Measurements from ENCODE around the gene KLRK1.

DNA sequence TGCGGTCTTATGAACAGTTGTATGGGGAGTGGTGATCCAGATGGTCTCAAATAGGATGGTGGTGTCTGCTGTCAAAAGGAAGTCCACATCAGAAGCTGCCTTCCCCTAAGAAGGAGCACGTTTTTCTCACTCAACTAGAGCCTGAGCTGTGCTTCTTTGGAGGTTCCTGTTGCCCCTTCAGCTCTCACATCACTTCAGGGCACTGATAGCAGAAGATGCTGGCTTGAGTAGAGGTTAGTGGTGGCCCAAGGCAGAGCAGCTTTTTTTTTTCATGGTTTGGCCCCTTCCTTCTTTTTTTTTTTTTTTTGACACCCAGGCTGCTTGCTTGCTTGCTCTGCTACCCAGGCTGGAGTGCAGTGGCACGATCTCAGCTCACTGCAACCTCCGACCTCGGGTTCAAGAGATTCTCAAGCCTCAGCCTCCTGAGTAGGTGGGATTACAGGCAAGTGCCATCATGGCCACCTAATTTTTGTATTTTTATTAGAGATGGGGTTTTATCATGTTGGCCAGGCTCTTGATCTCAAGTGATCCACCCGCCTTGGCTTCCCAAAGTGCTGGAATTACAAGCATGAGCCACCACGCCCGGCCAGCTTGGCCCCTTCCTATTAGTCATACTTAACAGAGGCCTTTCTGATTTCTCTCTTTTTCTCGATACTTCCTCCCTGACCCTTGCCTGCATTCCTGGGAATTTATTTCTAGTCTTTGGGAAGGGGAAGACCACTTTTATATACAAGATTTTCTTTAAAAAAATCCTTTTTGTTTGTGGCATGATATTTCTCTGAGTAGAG, 50.6 kb downstream of the KLRK1 start:
- TF ChIP-seq POLR2A (IDR thresholded peaks at IDR 0.05): no peak
- TF ChIP-seq, protein P1, sequence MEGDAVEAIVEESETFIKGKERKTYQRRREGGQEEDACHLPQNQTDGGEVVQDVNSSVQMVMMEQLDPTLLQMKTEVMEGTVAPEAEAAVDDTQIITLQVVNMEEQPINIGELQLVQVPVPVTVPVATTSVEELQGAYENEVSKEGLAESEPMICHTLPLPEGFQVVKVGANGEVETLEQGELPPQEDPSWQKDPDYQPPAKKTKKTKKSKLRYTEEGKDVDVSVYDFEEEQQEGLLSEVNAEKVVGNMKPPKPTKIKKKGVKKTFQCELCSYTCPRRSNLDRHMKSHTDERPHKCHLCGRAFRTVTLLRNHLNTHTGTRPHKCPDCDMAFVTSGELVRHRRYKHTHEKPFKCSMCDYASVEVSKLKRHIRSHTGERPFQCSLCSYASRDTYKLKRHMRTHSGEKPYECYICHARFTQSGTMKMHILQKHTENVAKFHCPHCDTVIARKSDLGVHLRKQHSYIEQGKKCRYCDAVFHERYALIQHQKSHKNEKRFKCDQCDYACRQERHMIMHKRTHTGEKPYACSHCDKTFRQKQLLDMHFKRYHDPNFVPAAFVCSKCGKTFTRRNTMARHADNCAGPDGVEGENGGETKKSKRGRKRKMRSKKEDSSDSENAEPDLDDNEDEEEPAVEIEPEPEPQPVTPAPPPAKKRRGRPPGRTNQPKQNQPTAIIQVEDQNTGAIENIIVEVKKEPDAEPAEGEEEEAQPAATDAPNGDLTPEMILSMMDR (IDR thresholded peaks at IDR 0.05): no peak

All from vagina (tissue), 2 donors.